Fibroblast of lung (primary cell): Measurements from ENCODE around the gene SLC35E1. TPM values are rescaled to one million over a fixed set of nuclear protein-coding genes. Genes with fewer than 3 reads are reported as not detected.
"Not testable (repeated sequence)": the region's sequence is repeated elsewhere in the genome, so short reads cannot be mapped to it uniquely, and the experiment has no call there.

Source experiments
- DNase-seq, 2 donors: peaks; one replicate each; pipeline versions ENCODE4 v3.0.0 to v3.0.0-alpha.2; 2010; ENCODE audit warnings: low read depth in 2 of 2
- H2AFZ ChIP-seq: 2 replicates; pipeline ENCODE4 v1.5.1; 2012; ENCODE audit warnings: low read length, control low read depth, inconsistent platforms
- H3K27ac ChIP-seq: 2 replicates; pipeline ENCODE4 v1.5.1; 2011; ENCODE audit warnings: low read length, control low read depth; ENCODE audit not compliant: insufficient read depth
- H3K27me3 ChIP-seq: 2 replicates; pipeline ENCODE4 v1.5.1; 2011; ENCODE audit warnings: mild to moderate bottlenecking, low read length; ENCODE audit not compliant: control insufficient read depth, insufficient read depth
- H3K36me3 ChIP-seq: 2 replicates; pipeline ENCODE4 v1.5.1; 2011; ENCODE audit warnings: low read length; ENCODE audit not compliant: control insufficient read depth, insufficient read depth
- H3K4me1 ChIP-seq: 2 replicates; pipeline ENCODE4 v1.5.1; 2011; ENCODE audit warnings: low read length; ENCODE audit not compliant: control insufficient read depth, insufficient read depth; ENCODE audit errors: extremely low read depth
- H3K4me2 ChIP-seq: 2 replicates; pipeline ENCODE4 v1.5.1; 2011; ENCODE audit warnings: low read length, control low read depth; ENCODE audit not compliant: insufficient read depth; ENCODE audit errors: extremely low read depth
- H3K4me3 ChIP-seq, 4 experiments: fragments of 200-600 bp in 1 of 4; sonication (generic) in 1 of 4; replicated peaks in 1 of 4; 2 replicates each; pipeline ENCODE4 v1.5.1; 2011 to 2016; ENCODE audit warnings: low read length in 4 of 4, low read depth in 3 of 4, mild to moderate bottlenecking in 3 of 4, control low read depth in 2 of 4, inconsistent platforms in 1 of 4, mixed read lengths in 1 of 4; ENCODE audit not compliant: insufficient read depth in 1 of 4; ENCODE audit errors: control extremely low read depth in 1 of 4
- H3K79me2 ChIP-seq: 2 replicates; pipeline ENCODE4 v1.5.1; 2012; ENCODE audit warnings: mild to moderate bottlenecking, low read length, inconsistent platforms; ENCODE audit not compliant: control insufficient read depth, insufficient read depth
- H3K9ac ChIP-seq: 2 replicates; pipeline ENCODE4 v1.5.1; 2011; ENCODE audit warnings: mild to moderate bottlenecking, low read length, control low read depth; ENCODE audit not compliant: insufficient read depth
- H3K9me3 ChIP-seq: 2 replicates; pipeline ENCODE4 v1.5.1; 2012; ENCODE audit warnings: low read depth, low read length; ENCODE audit not compliant: control insufficient read depth, insufficient read depth
- H4K20me1 ChIP-seq: 2 replicates; pipeline ENCODE4 v1.5.1; 2011; ENCODE audit warnings: low read length; ENCODE audit not compliant: control insufficient read depth, insufficient read depth; ENCODE audit errors: extremely low read depth
- CTCF ChIP-seq, 2 donors: IDR thresholded peaks in 1 of 2; conservative IDR thresholded peaks in 1 of 2; 1 replicate in 1 of 2; 2 replicates in 1 of 2; pipeline ENCODE4 v1.5.1; 2011 to 2012; ENCODE audit warnings: low read length in 2 of 2, control low read depth in 1 of 2, inconsistent platforms in 1 of 2, low read depth in 1 of 2, mild to moderate bottlenecking in 1 of 2
- EZH2 ChIP-seq: IDR thresholded peaks from 2 replicates; pipeline ENCODE4 v1.5.1; 2012; ENCODE audit warnings: low read length, control low read depth, mild to moderate bottlenecking; ENCODE audit errors: missing control alignments
- polyA plus RNA-seq, 2 donors: library from polyadenylated mRNA; depleted of rRNA in 1 of 2; stranded (reverse) in 1 of 2; unstranded in 1 of 2; fragments of >200 nt; gene quantifications; 2 replicates each; pipeline ENCODE4 v1.2.1, GENCODE V29; 2011 to 2012; ENCODE audit warnings: missing spikeins in 1 of 2
- total RNA-seq: library from RNA; depleted of rRNA; stranded (reverse); fragments of >200 nt; gene quantifications from 2 replicates; pipeline ENCODE4 v1.2.1, GENCODE V29; 2014

Gene SLC35E1
- total and polyA plus RNA-seq, 2 donors (not counting 1 experiment from before 2014, with no cell fraction given), result 19.0 to 36.1 TPM

GRCh38 chr19:16554776-16555175 lies 17.4 kb downstream of the SLC35E1 start:
- Histone ChIP-seq H4K20me1 (no peaks in the 10 kb centered on the region), H2AFZ (no peak overlapping the region), H3K4me2 (no peak overlapping the region), H3K4me1 (no peaks in the 10 kb centered on the region), H3K36me3 (peaks cover 17% of the 10 kb centered on the region), H3K27me3 (no peaks in the 10 kb centered on the region), H3K4me3 (no peak overlapping the region), H3K9ac (no peak overlapping the region), H3K9me3 (no peaks in the 10 kb centered on the region), H3K79me2 (no peaks in the 10 kb centered on the region), H3K27ac (no peak overlapping the region)
- no peak for DNase-seq
- TF ChIP-seq EZH2 (no peak), CTCF (conservative IDR thresholded peaks at IDR 0.05 in 1 of 2, IDR thresholded peaks at IDR 0.05 in 1 of 2; ENCODE audit: low read depth in 1 of 2, low read length in 2 of 2) (no peak)

- H3K27ac ChIP-seq, H3K9me3 ChIP-seq, H3K4me3 ChIP-seq, H2AFZ ChIP-seq, H3K79me2 ChIP-seq, H3K4me2 ChIP-seq, H4K20me1 ChIP-seq, H3K27me3 ChIP-seq, H3K9ac ChIP-seq, H3K4me1 ChIP-seq: not testable (repeated sequence)
- DNase-seq, result peak in 1 of 2 donors; percentile 28
- peaks cover 17% of the 10 kb centered on the region for H3K36me3 ChIP-seq
These were observed 20.3 kb downstream of the SLC35E1 start for GRCh38 chr19:16551902-16552301.

GRCh38 chr19:16548956-16549355 lies 23.3 kb downstream of the SLC35E1 start:
- H2AFZ ChIP-seq, result no peak overlapping the region
- H3K4me2 ChIP-seq, result no peak overlapping the region
- H3K9me3 ChIP-seq, result no peaks in the 10 kb centered on the region
- no peak for DNase-seq
- H3K27ac ChIP-seq, result no peak overlapping the region
- no peak overlapping the region for H3K4me3 ChIP-seq
- peaks cover 8% of the 10 kb centered on the region for H3K36me3 ChIP-seq
- TF ChIP-seq CTCF (conservative IDR thresholded peaks at IDR 0.05 in 1 of 2, IDR thresholded peaks at IDR 0.05 in 1 of 2; ENCODE audit: low read depth in 1 of 2, low read length in 2 of 2), result no peak
- no peak overlapping the region for H3K9ac ChIP-seq
- H3K27me3 ChIP-seq, result no peaks in the 10 kb centered on the region
- peaks cover under 1% of the 10 kb centered on the region for H3K79me2 ChIP-seq
- H3K4me1 ChIP-seq, result no peaks in the 10 kb centered on the region
- no peaks in the 10 kb centered on the region for H4K20me1 ChIP-seq
